Measurements from ENCODE around the gene ST7.
"Not testable (repeated sequence)": the region's sequence is repeated elsewhere in the genome, so short reads cannot be mapped to it uniquely, and the experiment has no call there.

Gene ST7

GRCh38 chr7:117025891-117026290 lies 72.6 kb downstream of the ST7 start:
- no peak for DNase-seq (ENCODE audit: low read depth, low spot score)

GRCh38 chr7:117030346-117030745 lies 77.0 kb downstream of the ST7 start:
- not testable (repeated sequence) for DNase-seq (ENCODE audit: low read depth, low spot score)

- DNase-seq (ENCODE audit: low read depth, low spot score): not testable (repeated sequence)
Measured at GRCh38 chr7:117030793-117031192, 77.5 kb downstream of the ST7 start.

DNA sequence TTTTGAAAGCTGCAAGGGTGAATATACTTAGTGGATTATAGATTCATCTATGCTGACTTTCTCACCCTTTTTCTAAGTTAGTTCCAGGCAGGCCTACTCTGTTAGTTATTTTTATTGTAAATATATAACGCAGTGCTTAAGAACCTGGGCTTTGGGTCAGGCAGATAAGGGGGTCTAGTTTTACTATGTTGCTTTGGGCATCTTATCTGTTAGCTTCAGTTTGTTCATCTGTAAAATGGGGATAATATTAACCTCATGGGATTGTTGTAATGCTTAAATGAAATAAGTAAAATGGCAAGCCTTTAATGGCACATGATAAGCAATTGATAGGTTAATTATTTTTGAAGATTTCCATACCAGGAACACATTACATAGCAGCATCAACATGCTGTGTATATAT lies 79.5 kb downstream of the ST7 start:
- DNase-seq (ENCODE audit: low read depth, low spot score): no peak

DNA sequence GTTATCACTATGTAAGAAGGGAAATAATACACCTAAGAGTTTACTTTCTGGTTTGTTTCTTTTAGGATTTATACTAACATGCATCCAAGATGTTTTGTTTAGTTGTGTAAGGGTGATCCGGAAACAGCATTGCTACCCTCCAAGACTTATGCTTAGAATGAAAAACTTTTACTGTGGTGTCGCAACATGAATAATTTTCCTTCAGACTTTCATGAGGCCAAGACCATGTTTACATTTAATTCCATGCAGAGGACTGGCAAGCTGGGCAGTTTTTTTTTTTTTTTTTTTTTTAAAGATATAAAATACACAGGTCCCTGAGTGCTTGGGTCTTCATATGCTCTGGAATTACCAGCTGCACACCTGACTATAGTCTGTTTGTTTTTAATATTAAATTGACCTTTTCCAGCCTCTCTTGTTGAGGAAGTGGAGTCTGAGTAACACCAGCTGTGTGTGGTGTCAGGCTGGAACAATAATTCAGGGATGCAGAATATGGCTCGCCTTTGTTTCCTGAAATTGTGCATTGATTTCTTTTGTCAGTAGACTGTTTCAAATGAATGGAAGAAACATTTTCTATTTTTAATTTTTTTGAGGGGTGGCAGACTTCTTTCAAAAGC lies 81.7 kb downstream of the ST7 start:
- no peak for DNase-seq (ENCODE audit: low read depth, low spot score)

- no peak for DNase-seq (ENCODE audit: low read depth, low spot score)
Measured at GRCh38 chr7:117035465-117035862, 82.2 kb downstream of the ST7 start.

- no peak for DNase-seq (ENCODE audit: low read depth, low spot score)
Measured at GRCh38 chr7:117036053-117036669, 82.9 kb downstream of the ST7 start.

DNA sequence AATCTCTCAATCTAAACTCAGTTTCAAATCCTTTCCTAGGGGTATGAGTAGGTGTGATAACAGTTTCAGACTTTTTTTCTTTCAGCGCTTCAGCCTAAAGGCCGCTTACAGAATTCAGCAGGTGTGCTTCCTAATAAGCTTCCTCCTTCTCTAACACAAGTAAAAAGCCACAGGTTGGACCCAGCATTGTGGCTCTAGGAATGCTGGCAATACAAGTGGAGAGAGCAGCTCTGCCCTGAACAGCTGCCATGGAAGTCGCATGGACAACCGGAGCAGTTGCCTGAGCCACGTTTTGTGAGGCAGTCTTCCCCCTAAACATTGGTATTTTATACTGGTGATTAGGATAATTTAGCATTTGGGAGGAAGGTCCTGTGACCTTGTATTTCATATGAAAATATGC lies 83.5 kb downstream of the ST7 start:
- DNase-seq (ENCODE audit: low read depth, low spot score): no peak

DNA sequence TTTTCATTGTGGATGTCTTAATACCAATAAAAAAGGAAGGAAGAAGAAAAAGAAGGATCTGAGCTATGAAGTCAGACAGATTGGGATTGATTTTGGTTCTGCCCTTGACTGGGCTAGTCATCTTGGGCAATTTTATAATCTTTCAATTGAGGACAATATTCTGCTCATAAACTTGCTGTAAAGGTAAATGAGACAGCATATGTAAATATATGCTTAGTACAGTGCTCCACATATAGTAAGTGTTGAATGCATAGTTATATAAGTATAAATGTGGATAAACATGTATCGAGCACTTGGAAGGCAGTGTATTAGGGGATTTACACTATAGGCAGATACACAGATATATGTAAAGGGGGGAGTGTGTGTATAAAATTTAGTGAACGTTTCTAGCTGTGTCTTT lies 85.1 kb downstream of the ST7 start:
- no peak for DNase-seq (ENCODE audit: low read depth, low spot score)

DNA sequence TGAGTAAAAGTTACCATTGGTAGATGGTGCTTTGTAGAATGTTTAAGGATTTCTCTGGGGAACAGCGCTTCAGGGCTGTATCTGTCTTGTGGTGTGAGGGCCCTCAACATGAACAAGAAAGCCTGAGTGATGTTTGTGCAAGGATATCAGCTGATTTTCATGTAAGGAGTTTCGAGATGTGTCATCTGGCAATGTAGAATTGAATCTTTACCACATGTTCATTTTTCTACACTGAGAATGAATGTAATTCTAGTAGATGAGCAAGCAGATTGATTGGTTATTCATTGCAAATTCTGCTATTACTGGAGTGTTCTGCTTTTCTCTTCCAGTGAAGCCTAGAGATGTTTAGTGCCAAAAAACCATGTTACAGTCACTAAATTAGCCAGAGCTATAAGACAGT lies 87.7 kb downstream of the ST7 start:
- DNase-seq (ENCODE audit: low read depth, low spot score): no peak

GRCh38 chr7:117041822-117042221 lies 88.5 kb downstream of the ST7 start:
- no peak for DNase-seq (ENCODE audit: low read depth, low spot score)

DNA sequence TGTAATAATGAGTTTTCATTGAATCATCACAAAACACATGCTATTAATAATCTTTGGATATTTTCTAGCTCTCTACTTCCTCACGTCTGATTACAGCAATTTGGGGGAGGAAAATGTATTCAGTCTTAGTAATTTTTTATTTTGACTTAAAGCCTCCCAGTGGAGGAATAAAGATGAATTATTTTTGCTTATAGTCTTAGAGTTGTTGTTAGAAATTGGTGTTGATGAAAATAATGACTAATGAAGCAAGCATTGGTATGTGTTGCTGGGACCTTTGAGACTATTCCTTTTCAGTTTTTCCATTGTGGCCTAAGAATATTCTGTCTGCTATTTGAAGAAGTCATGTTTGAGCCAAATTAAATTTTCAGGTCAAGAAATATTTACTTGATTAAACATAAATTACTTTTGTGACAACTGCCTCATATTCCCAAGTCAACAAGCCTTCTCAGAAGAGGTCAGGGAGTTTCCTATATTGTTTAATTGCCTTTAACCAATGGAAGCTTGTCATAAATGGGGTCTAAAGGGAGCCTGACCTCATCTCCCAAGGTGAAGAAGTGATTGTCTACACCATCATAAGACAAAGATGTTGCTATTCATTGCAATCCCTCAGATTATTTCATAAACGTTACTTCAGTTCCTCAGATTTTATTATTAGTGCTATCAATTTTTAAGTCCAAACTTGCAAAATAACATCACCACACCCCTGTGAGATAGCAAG lies 90.0 kb downstream of the ST7 start:
- no peak for DNase-seq (ENCODE audit: low read depth, low spot score)

DNA sequence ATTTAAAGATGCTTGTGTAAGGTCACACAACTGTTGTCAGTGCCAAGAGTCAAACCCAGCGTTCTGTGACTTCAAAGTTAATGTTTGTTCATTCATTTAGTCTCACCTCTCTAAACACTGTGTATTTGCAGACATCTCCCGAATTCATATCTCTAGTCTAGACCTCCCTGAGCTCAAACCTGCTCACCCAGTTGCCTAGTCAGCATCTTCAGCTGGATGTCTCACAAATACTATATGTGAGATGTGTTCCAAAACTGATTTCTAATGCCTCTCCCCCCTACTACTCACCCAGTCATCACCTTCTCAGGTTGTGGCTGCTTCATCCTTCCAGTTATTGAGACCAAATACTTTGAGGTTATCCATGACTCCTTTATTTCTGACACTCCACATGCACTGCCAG lies 91.4 kb downstream of the ST7 start:
- no peak for DNase-seq (ENCODE audit: low read depth, low spot score)

- no peak for DNase-seq (ENCODE audit: low read depth, low spot score)
Measured at GRCh38 chr7:117045927-117046710, 92.8 kb downstream of the ST7 start.

DNA sequence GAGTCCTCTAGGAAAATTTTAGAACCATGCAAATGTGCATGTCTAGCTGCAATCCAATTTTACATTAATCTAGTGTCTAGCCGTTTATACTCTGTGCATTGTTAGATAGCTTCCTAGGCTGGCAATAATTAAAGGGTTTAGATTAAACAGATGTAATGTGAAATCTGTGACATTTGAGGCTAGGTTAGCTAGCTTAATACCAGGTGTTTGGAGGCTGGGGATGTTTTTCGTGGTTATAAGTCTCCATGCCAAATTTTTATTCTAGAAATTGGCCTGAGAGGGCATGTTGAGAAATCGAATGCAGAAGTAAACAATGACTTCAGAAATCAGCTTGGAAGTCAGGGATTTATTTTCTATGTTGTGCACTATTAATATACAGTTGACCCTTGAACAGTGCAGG lies 94.2 kb downstream of the ST7 start:
- no peak for DNase-seq (ENCODE audit: low read depth, low spot score)

DNA sequence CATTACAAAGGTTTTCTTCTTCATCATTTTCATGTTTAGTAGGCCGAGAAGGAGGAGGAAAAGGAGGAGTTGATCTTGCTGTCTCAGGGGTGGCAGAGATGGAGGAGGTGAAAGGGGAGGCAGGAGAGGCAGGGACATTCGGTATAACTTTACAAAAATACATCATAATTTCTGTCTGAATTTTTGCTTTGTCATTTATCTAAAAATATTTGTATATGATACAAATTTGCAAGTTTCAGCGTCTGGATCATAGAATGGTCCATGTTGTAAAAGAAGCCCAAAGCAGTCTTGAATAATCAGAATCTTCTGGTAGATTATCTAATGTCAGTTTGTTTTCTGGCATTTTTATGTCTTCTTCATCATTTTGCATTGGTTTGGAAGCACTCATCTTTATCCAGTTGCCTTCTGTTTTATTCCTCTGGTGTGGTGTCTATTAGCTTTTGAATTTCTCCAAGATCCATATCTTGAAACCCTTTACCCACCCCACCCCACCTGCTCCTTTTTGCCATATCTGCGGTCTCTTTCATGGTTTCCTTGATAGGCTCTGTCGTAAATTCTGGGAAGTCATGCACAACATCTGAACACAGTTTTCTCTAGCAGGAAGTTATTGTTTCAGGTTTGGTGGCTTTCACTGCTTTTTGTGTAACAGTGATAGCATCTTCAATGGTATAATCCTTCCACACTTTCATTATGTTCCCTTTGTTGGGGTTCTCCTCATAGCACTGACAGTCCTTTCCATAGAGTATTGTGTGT lies 95.0 kb downstream of the ST7 start:
- no peak for DNase-seq (ENCODE audit: low read depth, low spot score)

- DNase-seq (ENCODE audit: low read depth, low spot score): no peak
Measured at GRCh38 chr7:117048882-117049281, 95.6 kb downstream of the ST7 start.

DNA sequence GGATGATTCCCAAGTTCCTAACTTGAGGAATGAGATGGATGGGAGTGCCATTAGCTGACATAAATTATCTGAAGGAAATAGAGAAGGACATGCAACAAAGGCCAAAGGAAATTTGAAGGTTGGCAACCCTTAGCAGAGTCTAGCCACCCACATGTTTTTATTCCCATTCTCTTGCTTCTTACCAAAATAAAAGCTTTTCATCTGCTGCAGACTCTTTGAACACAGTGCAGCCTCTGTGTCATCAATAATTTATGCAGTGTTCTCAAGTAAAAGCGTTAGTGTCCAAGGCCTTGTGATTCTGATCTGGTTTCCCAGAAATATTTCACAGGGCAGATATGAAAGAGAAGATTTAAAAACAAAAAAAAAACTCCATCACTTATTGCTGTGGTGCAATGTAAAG lies 98.5 kb downstream of the ST7 start:
- DNase-seq (ENCODE audit: low read depth, low spot score): no peak

DNA sequence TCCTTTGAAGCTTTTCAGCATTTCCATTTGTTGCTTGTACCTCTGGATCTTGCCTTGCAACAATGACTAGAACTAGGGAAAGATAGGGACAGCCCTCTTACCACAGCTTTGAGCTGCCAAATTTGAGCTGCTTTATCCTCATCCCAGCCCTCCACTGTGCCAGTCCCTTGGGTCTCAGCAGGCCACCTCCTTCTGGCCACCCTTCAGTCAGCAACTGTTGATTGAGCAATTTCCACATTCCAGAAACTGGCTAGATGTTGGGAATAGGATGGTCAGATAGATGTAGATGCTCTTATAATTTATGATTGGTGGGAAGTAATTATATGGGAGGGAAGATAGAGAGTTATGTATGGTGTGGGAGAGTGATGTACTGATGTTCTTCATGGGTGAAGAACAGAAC lies 100.1 kb downstream of the ST7 start:
- no peak for DNase-seq (ENCODE audit: low read depth, low spot score)

DNA sequence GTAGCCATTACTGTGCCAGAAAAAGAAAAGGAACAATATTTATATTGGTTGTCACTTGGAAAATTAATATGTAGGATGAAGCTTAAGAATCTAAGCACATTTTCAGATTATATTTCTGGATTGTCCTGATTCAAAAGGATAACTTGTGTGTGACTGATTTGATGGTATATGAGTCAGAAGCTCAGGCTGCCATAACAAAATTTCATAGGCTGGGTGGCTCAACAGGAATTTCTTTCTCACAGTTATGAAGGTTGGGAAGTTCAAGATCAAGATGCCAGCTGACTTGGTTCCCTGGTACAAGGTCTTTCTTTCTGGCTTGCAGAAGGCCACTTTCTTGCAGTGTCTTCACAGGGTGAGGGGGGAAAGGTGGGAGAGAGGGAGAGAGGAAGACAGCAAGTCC lies 108.5 kb downstream of the ST7 start:
- no peak for DNase-seq (ENCODE audit: low read depth, low spot score)

- DNase-seq (ENCODE audit: low read depth, low spot score): no peak
Measured at GRCh38 chr7:117062300-117062699, 109.0 kb downstream of the ST7 start.

DNA sequence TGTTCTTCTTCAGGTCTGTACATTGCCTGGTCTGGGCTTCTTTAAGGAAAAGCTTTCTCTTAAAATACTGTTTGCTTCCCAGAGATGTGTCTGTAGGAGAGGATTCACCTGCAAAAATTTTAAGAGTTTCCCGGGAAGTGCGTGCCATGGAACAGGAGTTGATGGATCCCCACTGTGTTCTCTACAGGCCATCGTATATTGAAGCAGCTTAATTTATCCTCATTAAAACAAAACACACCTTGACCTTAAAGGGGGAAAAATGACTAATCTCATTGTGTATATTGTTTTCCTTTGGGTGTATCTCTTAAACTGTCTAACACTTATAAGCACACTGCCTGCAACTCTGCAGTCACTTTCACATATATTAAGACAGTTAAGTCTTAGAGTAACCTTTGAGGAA lies 111.4 kb downstream of the ST7 start:
- no peak for DNase-seq (ENCODE audit: low read depth, low spot score)
